Spleen (tissue), 11 donors: ENCODE measurements around the gene CFAP91. TPM values are rescaled to one million over a fixed set of nuclear protein-coding genes. Genes with fewer than 3 reads are reported as not detected.

Experiments used
- DNase-seq: peaks from one replicate; pipeline ENCODE4 v3.0.0-alpha.2; 2020
- H3K27ac ChIP-seq, 8 donors: fragments of 200-600 bp; sonication (generic) in 7 of 8; 1 replicate in 4 of 8; 2 replicates in 4 of 8; pipeline versions ENCODE4 v1.5.0 to v1.8.0; 2016 to 2021; ENCODE audit warnings: inconsistent platforms in 4 of 8, mild to moderate bottlenecking in 4 of 8, moderate library complexity in 1 of 8
- H3K27me3 ChIP-seq, 7 donors: fragments of 200-600 bp; sonication (generic) in 6 of 7; replicated peaks in 1 of 7; 1 replicate in 4 of 7; 2 replicates in 3 of 7; pipeline versions ENCODE4 v1.5.0 to v1.8.0; 2016 to 2021; ENCODE audit warnings: inconsistent platforms in 3 of 7, mild to moderate bottlenecking in 1 of 7
- H3K36me3 ChIP-seq, 6 donors: fragments of 200-600 bp; sonication (generic) in 5 of 6; 1 replicate in 4 of 6; 2 replicates in 2 of 6; pipeline versions ENCODE4 v1.5.0 to v1.8.0; 2016 to 2021; ENCODE audit warnings: inconsistent platforms in 2 of 6
- H3K4me1 ChIP-seq, 6 donors: fragments of 200-600 bp; sonication (generic) in 5 of 6; 1 replicate in 3 of 6; 2 replicates in 3 of 6; pipeline versions ENCODE4 v1.5.0 to v1.8.0; 2016 to 2021; ENCODE audit warnings: inconsistent platforms in 3 of 6
- H3K4me3 ChIP-seq, 8 donors: fragments of 200-600 bp; sonication (generic) in 7 of 8; 1 replicate in 4 of 8; 2 replicates in 4 of 8; pipeline versions ENCODE4 v1.5.0 to v1.8.0; 2016 to 2021; ENCODE audit warnings: inconsistent platforms in 4 of 8, mild to moderate bottlenecking in 4 of 8, moderate library complexity in 2 of 8
- H3K9me3 ChIP-seq, 8 donors: fragments of 200-600 bp; sonication (generic) in 7 of 8; 1 replicate in 4 of 8; 2 replicates in 4 of 8; pipeline versions ENCODE4 v1.5.0 to v1.8.0; 2016 to 2021; ENCODE audit warnings: inconsistent platforms in 4 of 8
- CTCF ChIP-seq, 11 experiments: fragments of 200-600 bp in 7 of 11; fragments of 450-650 bp in 4 of 11; sonication (generic) in 4 of 11; IDR thresholded peaks in 8 of 11; conservative IDR thresholded peaks in 3 of 11; 1 replicate in 7 of 11; 2 replicates in 4 of 11; pipeline versions ENCODE4 v1.4.0 to v1.8.0; 2016 to 2021; ENCODE audit warnings: antibody characterized with exemption in 11 of 11, inconsistent platforms in 4 of 11, mild to moderate bottlenecking in 1 of 11
- POLR2A ChIP-seq, 3 donors: fragments of 450-650 bp; IDR thresholded peaks; one replicate each; pipeline ENCODE4 v1.5.1; 2017; ENCODE audit warnings: antibody characterized with exemption in 3 of 3, mild to moderate bottlenecking in 1 of 3
- POLR2AphosphoS5 ChIP-seq, 3 donors: sonication (generic); formaldehyde crosslinking; IDR thresholded peaks; one replicate each; pipeline ENCODE4 v1.5.1; 2017; ENCODE audit warnings: antibody characterized with exemption in 3 of 3
- WGBS, 5 donors: extraction: QIAGEN DNeasy Blood & Tissue Kit in 3 of 5; methylation state at CpG; one replicate each; pipeline versions ENCODE4 v1.1.5 to v1.1.7; 2013 to 2018; 5-methylcytosine and 5-hydroxymethylcytosine counted together
- intact Hi-C: fragments of 100-400 bp; cut with DNase I; formaldehyde crosslinking; loops from one replicate; pipeline ENCODE4 v1.15.0; 2023; ENCODE audit warnings: low total_unique reads
- polyA plus RNA-seq, 3 donors: library from polyadenylated mRNA; stranded (reverse); fragments of 200-250 nt; gene quantifications; one replicate each; pipeline ENCODE4 v1.2.1, GENCODE V29; 2013
- total RNA-seq, 7 donors: library from RNA; depleted of rRNA in 3 of 7; stranded (reverse); fragments of >200 nt in 3 of 7; fragmentation: NEBNext Ultra II Directional in 4 of 7; extraction: Animal tissue kit (Norgen Biotek cat#: 25700) in 4 of 7; gene quantifications; one replicate each; pipeline versions ENCODE4 v1.1.0 to v1.2.1, GENCODE V29; 2016 to 2021
- donor health status: healthy with polysubstance abuse.
- donor health status: DM: no; HTN: no; CAD: no; lungs with moderate emphysema.
- donor health status: DM: no; HTN: no; CAD: no.
- donor health status: Bipolar disorder and iron deficiency.
- donor health status: healthy.
- donor health status: DM: no; HTN: no; CAD: no.
- donor health status: DM: yes; HTN: yes; CAD: no.

The CFAP91 gene
- total and polyA plus RNA-seq, 10 donors: 11.0 to 141 (median 53.2) TPM

- no peak overlapping the region for H3K27ac ChIP-seq
- no peaks in the 10 kb centered on the region for H3K27me3 ChIP-seq
- no peak for DNase-seq
- TF ChIP-seq POLR2AphosphoS5 (IDR thresholded peaks at IDR 0.05) (no peak), CTCF (IDR thresholded peaks at IDR 0.05 in 8 of 11, conservative IDR thresholded peaks at IDR 0.05 in 3 of 11) (no peak), POLR2A (IDR thresholded peaks at IDR 0.05) (no peak)
- H3K4me3 ChIP-seq: no peak overlapping the region
- intact Hi-C loops: no loop called here
- 79 to 89% (median 86%) methylated on average over 8 of the region's 8 CpGs for WGBS, 5 donors
- no peaks in the 10 kb centered on the region for H3K4me1 ChIP-seq
- H3K36me3 ChIP-seq: no peaks in the 10 kb centered on the region
- H3K9me3 ChIP-seq: no peaks in the 10 kb centered on the region
Measured at GRCh38 chr3:119731560-119732343, 28.9 kb downstream of the CFAP91 start.

GRCh38 chr3:119733812-119734211 is 31.0 kb downstream of the CFAP91 start:
- 91 to 95% (median 94%) methylated on average over 5 of the region's 5 CpGs for WGBS, 5 donors
- H3K27me3 ChIP-seq: no peaks in the 10 kb centered on the region
- TF ChIP-seq POLR2A (IDR thresholded peaks at IDR 0.05) (no peak), POLR2AphosphoS5 (IDR thresholded peaks at IDR 0.05) (no peak), CTCF (IDR thresholded peaks at IDR 0.05 in 8 of 11, conservative IDR thresholded peaks at IDR 0.05 in 3 of 11) (no peak)
- no peak overlapping the region for H3K27ac ChIP-seq
- H3K9me3 ChIP-seq: no peaks in the 10 kb centered on the region
- H3K36me3 ChIP-seq: no peaks in the 10 kb centered on the region
- H3K4me1 ChIP-seq: no peaks in the 10 kb centered on the region
- no peak overlapping the region for H3K4me3 ChIP-seq
- DNase-seq: no peak
- intact Hi-C loops: no loop called here

- Histone ChIP-seq H3K36me3 (no peaks in the 10 kb centered on the region), H3K27ac (no peak overlapping the region), H3K4me3 (no peak overlapping the region), H3K9me3 (no peaks in the 10 kb centered on the region), H3K4me1 (peaks cover 0 to 10% (median 3%) of the 10 kb centered on the region in 6 donors), H3K27me3 (no peaks in the 10 kb centered on the region)
- intact Hi-C loops: no loop called here
- TF ChIP-seq POLR2A (IDR thresholded peaks at IDR 0.05) (no peak), CTCF (IDR thresholded peaks at IDR 0.05 in 8 of 11, conservative IDR thresholded peaks at IDR 0.05 in 3 of 11) (no peak), POLR2AphosphoS5 (IDR thresholded peaks at IDR 0.05) (no peak)
- DNase-seq: no peak
Measured at GRCh38 chr3:119738741-119739140, 35.9 kb downstream of the CFAP91 start.

GRCh38 chr3:119741657-119742590 is 39.1 kb downstream of the CFAP91 start:
- TF ChIP-seq POLR2AphosphoS5 (IDR thresholded peaks at IDR 0.05): no peak
- no peak for DNase-seq
- WGBS, 5 donors: 72 to 88% (median 78%) methylated on average over 5 of the region's 5 CpGs

More at GRCh38 chr3:119741657-119742590, 39.1 kb downstream of the CFAP91 start:
- no peaks in the 10 kb centered on the region for H3K36me3 ChIP-seq
- no peaks in the 10 kb centered on the region for H3K27me3 ChIP-seq
- H3K4me1 ChIP-seq: peaks cover 0 to 10% (median 4%) of the 10 kb centered on the region in 6 donors
- H3K9me3 ChIP-seq: no peaks in the 10 kb centered on the region
- intact Hi-C loops: no loop called here
- H3K4me3 ChIP-seq: no peak overlapping the region
- peak overlapping the region in 1 of 8 donors; percentile 31 for H3K27ac ChIP-seq
